Ectodermal cell (in vitro differentiated cells): ENCODE data around the gene SLC7A5.
"Not testable (repeated sequence)": the region's sequence is repeated elsewhere in the genome, so short reads cannot be mapped to it uniquely, and the experiment has no call there.

ENCODE experiments used
- H3K27ac ChIP-seq: 2 replicates; pipeline ENCODE4 v1.7.0; 2013; ENCODE audit warnings: mild to moderate bottlenecking, low read depth, low read length; ENCODE audit not compliant: insufficient read depth, poor library complexity, severe bottlenecking
- H3K27me3 ChIP-seq: 2 replicates; pipeline ENCODE4 v1.7.0; 2013; ENCODE audit warnings: mild to moderate bottlenecking, low read length; ENCODE audit not compliant: insufficient read depth, control insufficient read depth, poor library complexity, severe bottlenecking
- H3K36me3 ChIP-seq: one replicate; pipeline ENCODE4 v1.7.0; 2013; ENCODE audit warnings: low read length; ENCODE audit not compliant: control insufficient read depth, insufficient read depth
- H3K4me1 ChIP-seq: one replicate; pipeline ENCODE4 v1.7.0; 2013; ENCODE audit warnings: low read length; ENCODE audit not compliant: control insufficient read depth, insufficient read depth
- H3K4me3 ChIP-seq: 2 replicates; pipeline ENCODE4 v1.7.0; 2013; ENCODE audit warnings: low read depth, low read length, control low read depth; ENCODE audit not compliant: insufficient read depth
- H3K9me3 ChIP-seq: 2 replicates; pipeline ENCODE4 v1.7.0; 2013; ENCODE audit warnings: mild to moderate bottlenecking, low read length, moderate library complexity; ENCODE audit not compliant: control insufficient read depth
- WGBS, 2 experiments: methylation state at CpG; one replicate each; pipeline ENCODE4 v1.1.7; 2013; ENCODE audit warnings: missing lambda C conversion rate in 2 of 2; 5-methylcytosine and 5-hydroxymethylcytosine counted together

SLC7A5 gene

DNA sequence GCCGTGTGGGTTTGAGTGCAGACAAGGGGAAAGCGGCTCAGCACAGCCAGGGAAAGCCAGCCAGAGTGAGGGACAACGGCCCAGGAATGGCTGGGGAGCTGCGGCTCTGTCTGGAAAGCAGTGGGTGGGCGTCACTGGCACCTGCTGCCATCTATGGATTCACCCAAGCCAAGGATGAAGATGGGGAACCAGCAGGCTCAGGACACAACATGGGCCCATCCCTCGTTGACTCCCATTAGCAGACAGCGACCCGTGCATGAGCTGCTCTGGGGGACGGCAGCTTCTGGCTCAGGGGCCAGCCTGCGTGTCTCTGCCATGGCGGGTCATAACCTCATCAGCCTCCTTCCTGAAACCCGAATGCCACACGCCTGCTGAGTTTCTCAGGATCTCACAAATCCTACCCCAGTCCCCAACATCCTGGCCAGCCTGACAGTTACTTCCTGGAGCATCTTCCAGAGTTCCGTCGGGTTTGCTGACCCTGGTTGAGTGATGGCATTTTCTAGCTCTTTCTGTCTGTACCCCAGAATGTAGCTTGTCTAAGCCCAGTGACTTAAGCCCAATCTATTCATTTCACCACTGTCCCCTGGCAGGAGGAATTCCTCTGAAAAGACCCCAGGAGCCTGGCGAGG, 50.7 kb downstream of the SLC7A5 start:
- Histone ChIP-seq H3K9me3 (no peaks in the 10 kb centered on the region), H3K4me1 (peaks cover 29% of the 10 kb centered on the region), H3K27me3 (no peaks in the 10 kb centered on the region), H3K4me3 (no peak overlapping the region), H3K27ac (no peak overlapping the region), H3K36me3 (no peaks in the 10 kb centered on the region)
- WGBS, 2 experiments: 92 to 94% methylated on average over 16 of the region's 16 CpGs

DNA sequence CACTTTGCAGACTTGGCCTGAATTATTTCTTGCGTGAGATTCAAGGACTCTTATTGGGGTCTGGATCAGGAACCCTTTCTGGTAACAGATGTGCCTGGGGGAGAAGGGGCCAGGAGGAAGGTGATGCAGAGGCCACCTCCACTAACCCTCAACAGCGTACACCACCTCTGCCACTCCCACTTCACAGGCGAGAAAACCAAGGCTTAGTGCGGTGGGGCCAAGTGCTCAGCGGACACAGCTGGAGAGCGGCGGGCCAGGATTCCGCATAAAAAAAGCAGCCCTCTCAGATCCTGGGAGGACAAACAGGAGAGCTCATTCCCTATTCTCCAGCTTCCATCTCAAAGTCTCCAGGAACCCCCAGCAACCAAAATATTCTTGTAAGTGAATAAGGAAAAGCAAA, 51.4 kb downstream of the SLC7A5 start:
- Histone ChIP-seq H3K9me3 (no peaks in the 10 kb centered on the region), H3K4me3 (no peak overlapping the region), H3K4me1 (peaks cover 22% of the 10 kb centered on the region), H3K27me3 (no peaks in the 10 kb centered on the region), H3K27ac (no peak overlapping the region), H3K36me3 (no peaks in the 10 kb centered on the region)
- 92% methylated on average over 8 of the region's 8 CpGs for WGBS, 2 experiments

GRCh38 chr16:87817370-87817769, 51.9 kb downstream of the SLC7A5 start:
- H3K36me3 ChIP-seq, H3K4me3 ChIP-seq: not testable (repeated sequence)
- WGBS, 2 experiments: 89 to 93% methylated on average over 7 of the region's 7 CpGs

GRCh38 chr16:87816507-87817100, 52.7 kb downstream of the SLC7A5 start:
- Histone ChIP-seq H3K27ac (no peak overlapping the region), H3K4me3 (no peak overlapping the region), H3K9me3 (no peaks in the 10 kb centered on the region), H3K36me3 (no peaks in the 10 kb centered on the region), H3K4me1 (peaks cover 9% of the 10 kb centered on the region), H3K27me3 (no peaks in the 10 kb centered on the region)
- WGBS, 2 experiments: 93 to 94% methylated on average over 11 of the region's 11 CpGs

More at GRCh38 chr16:87817370-87817769, 51.9 kb downstream of the SLC7A5 start:
- H3K27ac ChIP-seq, H3K9me3 ChIP-seq, H3K27me3 ChIP-seq: not testable (repeated sequence)
- H3K4me1 ChIP-seq: peaks cover 16% of the 10 kb centered on the region

DNA sequence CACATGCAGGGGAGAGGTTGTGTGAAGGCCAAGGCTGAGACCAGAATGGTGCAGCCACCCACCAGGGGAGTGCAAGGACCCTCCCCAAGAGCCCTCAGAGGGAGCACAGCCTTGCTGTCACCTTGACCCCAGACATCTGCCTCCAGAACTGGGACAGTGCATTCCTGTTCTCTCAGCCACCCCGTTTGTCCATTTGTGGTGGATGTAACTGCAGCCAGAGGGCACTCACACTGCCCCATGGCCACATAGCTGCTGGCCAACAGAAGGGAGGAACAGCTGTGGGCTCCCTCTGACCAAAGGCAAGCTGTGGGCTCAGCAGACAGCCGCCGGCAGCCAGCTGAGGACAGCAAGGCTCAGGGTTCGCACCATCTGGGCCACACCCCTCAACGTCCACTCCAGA, 53.7 kb downstream of the SLC7A5 start:
- 81 to 88% methylated on average over 5 of the region's 5 CpGs for WGBS, 2 experiments

GRCh38 chr16:87812200-87812656, 57.1 kb downstream of the SLC7A5 start:
- no peaks in the 10 kb centered on the region for H3K27me3 ChIP-seq
- 70 to 72% methylated on average over 10 of the region's 10 CpGs for WGBS, 2 experiments
- H3K4me3 ChIP-seq: no peak overlapping the region
- H3K4me1 ChIP-seq: no peaks in the 10 kb centered on the region
- no peaks in the 10 kb centered on the region for H3K36me3 ChIP-seq
- H3K27ac ChIP-seq: no peak overlapping the region
- H3K9me3 ChIP-seq: no peaks in the 10 kb centered on the region

More for the DNA sequence above, 53.7 kb downstream of the SLC7A5 start:
- H3K36me3 ChIP-seq: no peaks in the 10 kb centered on the region
- H3K4me3 ChIP-seq: no peak overlapping the region
- no peak overlapping the region for H3K27ac ChIP-seq
- no peaks in the 10 kb centered on the region for H3K9me3 ChIP-seq
- H3K4me1 ChIP-seq: peaks cover 4% of the 10 kb centered on the region
- no peaks in the 10 kb centered on the region for H3K27me3 ChIP-seq

DNA sequence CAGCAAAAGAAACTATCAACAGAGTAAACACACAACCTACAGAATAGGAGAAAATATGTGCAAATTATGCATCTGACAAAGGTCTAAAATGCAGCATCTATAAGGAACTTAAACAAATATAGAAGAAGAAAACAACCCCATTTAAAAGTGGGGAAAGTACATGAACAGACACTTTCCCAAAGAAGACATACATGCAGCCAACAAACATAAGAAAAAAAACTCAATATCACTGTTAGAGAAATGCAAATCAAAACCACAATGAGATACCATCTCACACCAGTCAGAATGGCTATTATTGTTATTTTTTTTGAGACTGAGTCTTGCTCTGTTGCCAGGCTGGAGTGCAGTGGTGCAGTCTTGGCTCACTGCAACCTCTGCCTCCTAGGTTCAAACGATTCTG, 57.9 kb downstream of the SLC7A5 start:
- not testable (repeated sequence) for H3K27me3 ChIP-seq, H3K9me3 ChIP-seq, H3K4me3 ChIP-seq, H3K36me3 ChIP-seq, H3K4me1 ChIP-seq, H3K27ac ChIP-seq
- 86 to 91% methylated on average over 1 of the region's 1 CpG for WGBS, 2 experiments

DNA sequence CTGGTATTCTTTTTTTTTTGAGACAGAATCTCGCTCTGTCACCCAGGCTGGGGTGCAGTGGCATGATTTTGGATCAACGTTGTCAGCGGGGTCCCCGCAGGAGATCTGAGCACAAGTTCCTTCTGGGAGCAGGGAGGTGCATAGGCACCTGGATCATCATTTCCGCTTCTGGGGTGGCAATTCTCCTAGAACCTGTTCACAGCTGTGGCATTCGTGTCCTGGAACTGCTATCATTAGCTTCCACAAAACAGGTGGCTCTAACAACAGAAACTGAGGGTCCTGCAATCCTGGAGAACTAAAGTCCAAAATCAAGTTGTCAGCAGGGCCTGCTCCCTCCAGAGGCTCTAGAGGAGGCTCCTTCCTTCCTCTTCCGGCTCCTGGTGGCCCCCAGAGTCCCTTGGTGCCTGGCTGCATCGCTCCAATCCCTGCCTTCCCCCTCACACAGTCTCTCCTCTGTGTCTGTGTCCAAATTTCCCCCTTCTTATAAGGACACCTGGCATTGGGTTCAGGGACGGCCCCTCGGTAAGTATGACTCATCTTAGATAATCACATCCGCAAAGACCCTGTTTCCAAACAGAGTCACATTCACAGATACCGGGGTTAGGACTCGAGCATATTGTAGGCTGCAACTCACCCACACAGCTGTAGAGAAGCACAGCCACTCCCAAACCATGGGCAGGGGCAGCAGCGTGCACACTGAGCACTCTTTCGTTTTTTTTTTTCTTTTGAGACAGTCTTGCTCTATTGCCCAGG, 60.0 kb downstream of the SLC7A5 start:
- Histone ChIP-seq H3K4me1 (peaks cover 7% of the 10 kb centered on the region), H3K36me3 (no peaks in the 10 kb centered on the region), H3K4me3 (no peak overlapping the region), H3K9me3 (no peaks in the 10 kb centered on the region), H3K27ac (no peak overlapping the region), H3K27me3 (no peaks in the 10 kb centered on the region)
- 82 to 85% methylated on average over 15 of the region's 15 CpGs for WGBS, 2 experiments

DNA sequence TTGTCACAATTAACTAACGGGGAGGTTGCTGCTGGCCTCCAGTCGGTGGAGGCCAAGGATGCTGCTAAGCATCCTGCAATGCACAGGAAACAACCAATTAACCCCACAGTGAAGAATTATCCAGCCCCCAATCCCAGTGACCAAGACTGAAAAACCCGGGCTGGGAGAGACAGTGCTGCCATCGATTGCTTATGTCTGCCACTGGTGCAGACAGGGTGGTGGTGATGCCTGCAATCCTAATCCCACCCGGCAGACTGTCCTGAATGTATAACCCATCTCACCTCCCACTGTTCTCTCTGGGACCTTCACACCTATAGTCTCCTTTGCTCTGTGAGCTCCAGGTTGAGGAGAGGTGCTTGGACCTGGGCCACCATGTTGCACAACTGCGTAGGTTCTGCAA, 61.2 kb downstream of the SLC7A5 start:
- Histone ChIP-seq H3K9me3 (no peaks in the 10 kb centered on the region), H3K4me1 (peaks cover 7% of the 10 kb centered on the region), H3K4me3 (no peak overlapping the region), H3K27ac (no peak overlapping the region), H3K36me3 (no peaks in the 10 kb centered on the region), H3K27me3 (no peaks in the 10 kb centered on the region)
- WGBS, 2 experiments: 90 to 94% methylated on average over 6 of the region's 6 CpGs
